CD4-positive, alpha-beta T cell treated with Interleukin-15 for 4 hours (primary cell): ENCODE data around the gene KRTAP2-2.
"Not testable (repeated sequence)": the region's sequence is repeated elsewhere in the genome, so short reads cannot be mapped to it uniquely, and the experiment has no call there.

ENCODE experiments used
- DNase-seq: peaks from one replicate; pipeline ENCODE4 v3.0.0-alpha.2; 2020; ENCODE audit warnings: low spot score

Gene KRTAP2-2

GRCh38 chr17:41055130-41055529 lies at the start of gene KRTAP2-2:
KRTAP2-2 (minus strand) TSS chr17:41055230; CDS start chr17:41055211, 19 bp downstream.
- not testable (repeated sequence) for DNase-seq

GRCh38 chr17:41104386-41105038 lies 49.5 kb upstream of the KRTAP2-2 start:
- not testable (repeated sequence) for DNase-seq

GRCh38 chr17:41103896-41104295 lies 48.9 kb upstream of the KRTAP2-2 start:
- DNase-seq: no peak

GRCh38 chr17:41101586-41102259 lies 46.7 kb upstream of the KRTAP2-2 start, which contains the start of gene KRTAP4-16:
KRTAP4-16 (minus strand) TSS chr17:41102209; CDS start chr17:41102209, 0 bp downstream.
- DNase-seq: no peak

DNA sequence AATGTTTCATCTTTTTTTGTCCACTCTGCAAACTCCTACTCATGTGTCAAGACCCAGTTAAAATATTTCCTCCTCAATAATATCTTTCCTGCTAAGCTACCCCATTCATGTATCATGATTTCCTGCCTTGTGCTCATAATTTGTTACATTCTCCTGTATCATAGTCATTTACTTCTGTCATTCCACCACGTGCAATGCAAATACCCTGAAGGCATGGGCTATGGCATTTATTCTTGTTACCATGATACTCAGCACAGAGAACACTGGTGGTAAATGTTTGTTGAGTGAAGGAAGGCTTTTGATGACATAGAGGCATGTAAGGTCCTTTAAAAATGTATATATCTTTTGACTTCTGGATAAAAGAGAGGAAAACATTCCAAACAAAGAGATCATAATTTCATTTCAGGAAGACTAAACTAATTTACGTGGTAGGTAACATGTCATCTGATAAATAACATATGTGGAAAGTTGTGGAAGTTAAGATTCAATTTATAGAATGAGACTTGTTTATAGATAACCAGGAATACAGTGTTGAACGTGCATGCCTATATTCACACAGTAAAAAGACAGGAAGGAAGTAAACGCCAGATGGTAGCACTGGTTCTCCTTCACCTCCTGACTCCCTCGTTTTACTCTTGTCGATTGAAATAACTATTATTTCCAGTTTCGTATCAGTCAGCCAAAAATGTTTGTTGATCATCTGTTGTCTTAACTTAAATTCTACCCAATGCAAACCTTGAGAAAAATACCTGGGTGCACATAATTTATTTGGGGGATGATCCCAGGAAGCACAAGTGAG lies 44.9 kb upstream of the KRTAP2-2 start:
- not testable (repeated sequence) for DNase-seq

GRCh38 chr17:41098481-41098880 lies 43.5 kb upstream of the KRTAP2-2 start:
- no peak for DNase-seq

GRCh38 chr17:41098042-41098441 lies 43.0 kb upstream of the KRTAP2-2 start, which contains the start of gene KRTAP4-8:
KRTAP4-8 (minus strand) TSS chr17:41098142; CDS start chr17:41098084, 58 bp downstream.
- DNase-seq: no peak

GRCh38 chr17:41096055-41096454 lies 41.0 kb upstream of the KRTAP2-2 start:
- DNase-seq: no peak

GRCh38 chr17:41088760-41089352 lies 33.8 kb upstream of the KRTAP2-2 start:
- not testable (repeated sequence) for DNase-seq

GRCh38 chr17:41084100-41084856 lies 29.2 kb upstream of the KRTAP2-2 start, which contains the start of gene KRTAP4-7:
KRTAP4-7 (plus strand) TSS chr17:41084150; CDS start chr17:41084207, 57 bp downstream.
- DNase-seq: not testable (repeated sequence)

DNA sequence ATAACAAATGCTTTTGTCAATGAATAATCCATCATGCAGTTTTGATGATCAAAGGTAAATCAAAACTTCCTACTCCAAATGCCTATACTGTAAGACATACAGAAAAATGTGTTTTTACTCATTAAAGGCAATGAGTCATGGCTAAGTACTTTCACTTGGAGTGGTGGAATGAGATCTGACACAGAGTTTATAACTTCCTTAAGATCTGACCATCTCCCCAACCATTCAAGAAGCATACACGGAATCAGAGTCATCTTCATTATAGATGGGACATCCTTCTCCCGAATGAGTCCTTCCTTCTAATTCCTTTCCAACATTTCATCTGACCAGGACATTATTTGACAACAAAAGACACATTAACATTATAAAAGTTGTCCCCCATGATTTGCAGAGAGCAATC lies 28.4 kb upstream of the KRTAP2-2 start:
- not testable (repeated sequence) for DNase-seq

GRCh38 chr17:41082626-41083025 lies 27.6 kb upstream of the KRTAP2-2 start:
- no peak for DNase-seq

DNA sequence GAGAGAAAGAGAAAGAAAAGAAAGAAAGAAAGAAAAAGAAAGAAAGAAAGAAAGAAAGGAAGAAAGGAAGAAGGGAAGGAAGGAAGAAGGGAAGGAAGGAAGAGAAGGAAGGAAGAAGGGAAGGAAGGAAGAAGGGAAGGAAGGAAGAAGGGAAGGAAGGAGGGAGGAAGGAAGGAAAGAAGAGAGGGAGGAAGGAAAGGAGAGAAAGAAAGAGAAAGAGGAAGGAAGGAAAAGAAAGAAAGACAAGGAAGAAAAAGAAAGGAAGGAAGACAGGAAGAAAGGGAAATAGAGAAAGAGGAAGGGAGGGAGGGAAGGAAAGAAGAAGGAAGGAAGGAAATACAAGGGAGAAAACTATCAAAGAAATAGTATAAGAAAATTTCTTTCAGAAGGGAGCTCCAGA lies 21.8 kb upstream of the KRTAP2-2 start:
- DNase-seq: no peak

- no peak for DNase-seq
These were observed 18.6 kb upstream of the KRTAP2-2 start for GRCh38 chr17:41073676-41074075.

GRCh38 chr17:41071606-41072360 lies 16.8 kb upstream of the KRTAP2-2 start:
- DNase-seq: no peak

DNA sequence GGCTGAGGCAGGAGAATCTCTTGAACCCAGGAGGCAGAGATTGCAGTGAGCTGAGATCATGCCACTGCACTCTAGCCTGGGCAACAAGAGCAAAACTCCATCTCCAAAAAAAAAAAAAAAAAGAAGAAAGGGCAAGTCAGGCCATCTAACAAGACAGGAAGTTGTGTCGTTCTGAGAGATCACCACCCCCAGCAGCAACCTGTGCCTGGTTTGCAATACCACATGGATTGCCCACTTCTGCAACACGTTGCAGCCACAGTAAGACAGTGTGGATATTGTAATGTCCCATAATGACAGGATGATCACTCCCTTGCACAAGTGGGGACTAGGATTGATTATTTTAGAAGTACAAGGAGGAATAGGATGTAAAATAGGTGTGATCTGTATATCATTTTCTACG lies 14.0 kb upstream of the KRTAP2-2 start:
- DNase-seq: no peak

DNA sequence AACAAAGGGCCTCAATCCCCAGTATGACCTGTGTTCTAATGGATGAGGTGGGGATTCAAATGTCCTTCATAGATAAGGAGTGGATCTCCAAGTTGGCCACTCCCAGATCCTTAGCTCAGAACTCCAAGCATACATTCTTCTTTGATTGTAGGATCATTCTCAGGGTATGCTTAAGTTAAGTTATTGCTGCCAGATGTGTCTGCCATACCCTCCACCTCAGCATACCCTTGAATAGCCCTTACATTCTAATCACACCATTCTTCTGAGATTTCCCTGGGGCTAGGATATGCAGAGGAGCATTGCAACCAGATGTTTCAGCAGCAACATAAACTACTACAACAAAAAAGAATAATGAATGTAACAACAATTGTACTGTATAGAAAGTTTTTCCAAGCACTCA lies 12.3 kb upstream of the KRTAP2-2 start:
- DNase-seq: no peak

- DNase-seq: no peak
These were observed 11.0 kb upstream of the KRTAP2-2 start, which contains the start of gene KRTAP2-4 for GRCh38 chr17:41065829-41066624. KRTAP2-4 (minus strand) TSS chr17:41065879; CDS start chr17:41065845, 34 bp downstream.

DNA sequence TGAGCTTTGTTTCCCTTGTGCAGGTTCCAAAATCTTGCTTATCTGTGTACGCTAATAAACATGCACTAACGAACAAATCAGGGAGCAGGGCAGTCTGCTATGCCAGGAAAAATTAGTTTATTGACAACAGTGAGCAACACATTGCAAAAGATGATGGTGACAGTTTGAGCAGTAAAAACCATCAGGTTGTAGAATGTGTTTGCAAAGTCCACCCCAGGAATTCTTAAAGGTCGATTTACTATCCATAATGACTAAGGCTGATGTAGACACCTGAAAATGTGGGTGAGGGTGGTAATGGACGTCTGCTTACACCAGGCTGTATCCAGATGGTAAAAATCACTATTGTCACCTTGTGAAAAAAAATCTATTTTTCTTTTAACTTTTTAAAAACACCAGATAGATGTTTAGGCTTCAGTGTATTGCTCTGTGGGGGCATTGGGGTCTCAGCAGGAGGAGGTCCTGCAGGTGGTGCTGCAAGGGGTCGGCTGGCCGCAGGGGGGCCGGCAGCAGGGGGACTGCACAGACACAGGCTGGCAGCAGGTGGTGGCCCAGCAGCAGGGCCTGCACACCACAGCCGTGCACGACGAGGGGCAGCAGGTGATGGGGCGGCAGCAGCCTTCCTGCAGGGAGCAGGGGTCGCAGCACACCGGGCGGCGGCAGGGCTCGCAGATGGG lies 10.1 kb upstream of the KRTAP2-2 start:
- not testable (repeated sequence) for DNase-seq
